Measurements from ENCODE around the gene ASRGL1.

DNA sequence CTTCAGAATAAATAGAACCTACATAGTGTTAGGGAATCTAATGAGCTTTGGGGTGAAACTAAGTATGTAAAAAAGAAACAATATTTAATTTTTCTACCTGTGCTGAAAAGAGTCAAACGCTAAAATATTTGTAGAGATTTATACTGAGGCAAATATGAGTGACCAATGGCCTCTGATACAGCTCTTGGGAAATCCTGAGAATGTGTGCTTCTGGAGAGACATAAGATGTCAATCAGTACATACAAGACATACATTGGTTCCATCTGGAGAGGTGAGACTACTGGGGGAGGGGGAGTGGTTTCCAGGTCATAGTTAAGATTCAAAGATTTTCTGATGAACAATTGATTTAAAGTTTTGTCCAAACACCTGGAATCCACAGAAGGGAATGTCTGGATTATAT is 970 bp downstream of the ASRGL1 start:
- TF ChIP-seq CTCF (conservative IDR thresholded peaks at IDR 0.05; ENCODE audit: low read depth, low read length) (no peak), EZH2 (IDR thresholded peaks at IDR 0.05; ENCODE audit: low read length, unreplicated experiment) (no peak)

Data from PC-3 (cell line).